ENCODE results near the gene TIPRL.

TIPRL gene

GRCh38 chr1:168178638-168179437 lies at the start of gene TIPRL:
Gene TIPRL (plus strand): TSS chr1:168178962. CDS start chr1:168179078, 116 bp downstream.
- TF ChIP-seq CTCF (IDR thresholded peaks at IDR 0.05; ENCODE audit: control insufficient read depth, extremely low read depth, insufficient read depth): peak; percentile 48
- peak within 1 kb of the TSS; percentile 83 for H3K4me3 ChIP-seq (ENCODE audit: low read depth, low read length)
- peak; percentile 96 for DNase-seq (ENCODE audit: low read depth)

- DNase-seq (ENCODE audit: low read depth): no peak
- no peak for TF ChIP-seq CTCF (IDR thresholded peaks at IDR 0.05; ENCODE audit: control insufficient read depth, extremely low read depth, insufficient read depth)
- H3K4me3 ChIP-seq (ENCODE audit: low read depth, low read length): no peak overlapping the region
Observed at GRCh38 chr1:168129933-168130332, 48.8 kb upstream of the TIPRL start.

GRCh38 chr1:168134132-168134531 lies 44.6 kb upstream of the TIPRL start:
- no peak for TF ChIP-seq CTCF (IDR thresholded peaks at IDR 0.05; ENCODE audit: control insufficient read depth, extremely low read depth, insufficient read depth)
- no peak overlapping the region for H3K4me3 ChIP-seq (ENCODE audit: low read depth, low read length)
- no peak for DNase-seq (ENCODE audit: low read depth)

- H3K4me3 ChIP-seq (ENCODE audit: low read depth, low read length): no peak overlapping the region
- no peak for TF ChIP-seq CTCF (IDR thresholded peaks at IDR 0.05; ENCODE audit: control insufficient read depth, extremely low read depth, insufficient read depth)
- DNase-seq (ENCODE audit: low read depth): no peak
Observed at GRCh38 chr1:168134642-168135041, 44.1 kb upstream of the TIPRL start.

GRCh38 chr1:168135116-168135920 lies 43.4 kb upstream of the TIPRL start:
- DNase-seq (ENCODE audit: low read depth): no peak
- H3K4me3 ChIP-seq (ENCODE audit: low read depth, low read length): no peak overlapping the region
- no peak for TF ChIP-seq CTCF (IDR thresholded peaks at IDR 0.05; ENCODE audit: control insufficient read depth, extremely low read depth, insufficient read depth)

GRCh38 chr1:168135921-168136708 lies 42.6 kb upstream of the TIPRL start:
- no peak for TF ChIP-seq CTCF (IDR thresholded peaks at IDR 0.05; ENCODE audit: control insufficient read depth, extremely low read depth, insufficient read depth)
- peak overlapping the region; percentile 58 for H3K4me3 ChIP-seq (ENCODE audit: low read depth, low read length)
- DNase-seq (ENCODE audit: low read depth): no peak

Measured in LNCaP clone FGC (cell line).